ENCODE results near the gene SECISBP2L. TPM values are rescaled to one million over a fixed set of nuclear protein-coding genes. Genes with fewer than 3 reads are reported as not detected.

The SECISBP2L gene
- total and polyA plus RNA-seq, 5 donors from 2014 or later: 14.8 to 59.5 (median 21.6) TPM

- Mint-ChIP-seq H3K36me3 (no peaks in the 10 kb centered on the region), H3K9me3 (peaks cover 0 to 2% (median 0%) of the 10 kb centered on the region in 7 donors), H3K27ac (peak overlapping the region in 1 of 3 donors; percentile 97), H3K27me3 (peaks cover 12% of the 10 kb centered on the region), H3K4me1 (peaks cover 8 to 30% (median 21%) of the 10 kb centered on the region in 4 donors), H3K4me3 (peak overlapping the region; percentile 9 to 96 (median 59))
- ATAC-seq (ENCODE audit: low read depth in 2 of 2): no peak
- no peaks in the 10 kb centered on the region for H3K36me3 ChIP-seq (ENCODE audit: control insufficient read depth, insufficient read depth, low read length)
- H3K4me1 ChIP-seq (ENCODE audit: control insufficient read depth, insufficient read depth, low read length, poor library complexity, severe bottlenecking): peaks cover 32% of the 10 kb centered on the region
- no peak for DNase-seq
- no peaks in the 10 kb centered on the region for H3K27me3 ChIP-seq (ENCODE audit: control insufficient read depth, insufficient read depth, low read length)
- no peak overlapping the region for H3K27ac ChIP-seq (ENCODE audit: insufficient read depth, low read length, poor library complexity, severe bottlenecking)
- no peaks in the 10 kb centered on the region for H3K9me3 ChIP-seq (ENCODE audit: control insufficient read depth in 2 of 2, low read length in 2 of 2)
- peak overlapping the region; percentile 89 for H3K4me3 ChIP-seq (ENCODE audit: low read depth, low read length)
Observed at GRCh38 chr15:49047456-49047855, 1.2 kb upstream of the SECISBP2L start.

- Histone ChIP-seq H3K4me3 (ENCODE audit: low read depth, low read length) (peak overlapping the region; percentile 89), H3K27me3 (ENCODE audit: control insufficient read depth, insufficient read depth, low read length) (no peaks in the 10 kb centered on the region), H3K4me1 (ENCODE audit: control insufficient read depth, insufficient read depth, low read length, poor library complexity, severe bottlenecking) (peaks cover 38% of the 10 kb centered on the region), H3K27ac (ENCODE audit: insufficient read depth, low read length, poor library complexity, severe bottlenecking) (peak overlapping the region; percentile 56), H3K36me3 (ENCODE audit: control insufficient read depth, insufficient read depth, low read length) (no peaks in the 10 kb centered on the region), H3K9me3 (ENCODE audit: control insufficient read depth in 2 of 2, low read length in 2 of 2) (no peaks in the 10 kb centered on the region)
- peaks cover 12% of the 10 kb centered on the region for H3K27me3 Mint-ChIP-seq
- no peaks in the 10 kb centered on the region for H3K36me3 Mint-ChIP-seq
- no peak for ATAC-seq (ENCODE audit: low read depth in 2 of 2)
- peak overlapping the region; percentile 91 to 99 (median 96) for H3K4me3 Mint-ChIP-seq
- peak in 2 of 3 donors; percentile 11 to 48 for DNase-seq
- peaks cover 22 to 45% (median 35%) of the 10 kb centered on the region in 4 donors for H3K4me1 Mint-ChIP-seq
- peak overlapping the region; percentile 85 to 97 (median 95) for H3K27ac Mint-ChIP-seq
- H3K9me3 Mint-ChIP-seq: peaks cover 0 to 2% (median 0%) of the 10 kb centered on the region in 7 donors
Observed at GRCh38 chr15:49045751-49046219, 461 bp downstream of the SECISBP2L start.

DNA sequence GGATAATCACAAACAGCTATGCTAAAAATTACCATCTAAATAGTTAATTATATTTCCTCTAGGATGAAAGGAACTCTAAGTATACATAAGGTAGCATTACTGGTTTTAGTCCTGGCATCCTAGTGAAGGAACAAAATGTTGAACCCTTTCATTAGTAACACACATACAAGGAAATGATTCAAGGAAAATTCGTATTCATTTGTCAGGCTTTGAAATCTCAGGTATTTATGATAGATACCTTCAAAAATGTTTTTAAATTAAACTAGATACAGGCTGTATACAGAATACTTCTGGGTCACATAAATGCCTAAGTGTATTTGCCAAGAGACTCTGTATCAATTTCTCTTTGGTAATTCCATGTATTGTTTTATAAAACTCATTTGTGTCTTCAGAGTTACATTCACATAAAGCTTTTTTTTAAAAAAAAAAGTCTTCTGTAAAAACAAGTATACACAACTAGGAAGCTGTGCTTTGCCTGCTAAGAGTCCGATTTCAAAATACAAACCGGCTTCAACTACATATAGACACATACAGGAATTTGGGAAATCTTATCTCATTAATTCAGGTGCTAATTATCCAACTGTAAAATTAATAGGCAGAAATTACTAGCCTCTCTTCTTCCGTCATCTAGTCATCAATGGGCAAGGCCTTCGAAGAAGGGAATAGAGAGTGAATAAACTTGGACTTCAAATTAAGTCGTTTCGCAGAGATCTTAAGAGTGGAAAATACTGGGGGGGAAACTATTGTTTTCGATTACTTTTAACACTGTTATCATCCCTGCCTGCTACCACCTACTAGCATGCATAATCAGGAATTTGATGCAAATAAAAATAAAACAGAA, 1.3 kb downstream of the SECISBP2L start:
- H3K27ac Mint-ChIP-seq: peak overlapping the region in 2 of 3 donors; percentile 95 to 97
- peak overlapping the region; percentile 89 for H3K4me3 ChIP-seq (ENCODE audit: low read depth, low read length)
- H3K27me3 ChIP-seq (ENCODE audit: control insufficient read depth, insufficient read depth, low read length): no peaks in the 10 kb centered on the region
- H3K4me1 ChIP-seq (ENCODE audit: control insufficient read depth, insufficient read depth, low read length, poor library complexity, severe bottlenecking): peaks cover 38% of the 10 kb centered on the region
- DNase-seq (no peak), ATAC-seq (ENCODE audit: low read depth in 2 of 2) (no peak)
- H3K4me1 Mint-ChIP-seq: peaks cover 26 to 48% (median 38%) of the 10 kb centered on the region in 4 donors
- H3K9me3 Mint-ChIP-seq: peaks cover 0 to 2% (median 0%) of the 10 kb centered on the region in 7 donors
- H3K27ac ChIP-seq (ENCODE audit: insufficient read depth, low read length, poor library complexity, severe bottlenecking): no peak overlapping the region
- H3K4me3 Mint-ChIP-seq: peak overlapping the region; percentile 91 to 99 (median 96)
- no peaks in the 10 kb centered on the region for H3K9me3 ChIP-seq (ENCODE audit: control insufficient read depth in 2 of 2, low read length in 2 of 2)
- no peaks in the 10 kb centered on the region for H3K36me3 ChIP-seq (ENCODE audit: control insufficient read depth, insufficient read depth, low read length)
- peaks cover 12% of the 10 kb centered on the region for H3K27me3 Mint-ChIP-seq
- H3K36me3 Mint-ChIP-seq: peaks cover 3% of the 10 kb centered on the region

- Mint-ChIP-seq H3K4me3 (peak overlapping the region; percentile 91 to 99 (median 96)), H3K4me1 (peaks cover 29 to 57% (median 43%) of the 10 kb centered on the region in 4 donors), H3K27ac (peak overlapping the region in 1 of 3 donors; percentile 41), H3K27me3 (peaks cover 12% of the 10 kb centered on the region), H3K36me3 (peaks cover 4% of the 10 kb centered on the region), H3K9me3 (peaks cover 0 to 2% (median 0%) of the 10 kb centered on the region in 7 donors)
- DNase-seq: no peak
- H3K36me3 ChIP-seq (ENCODE audit: control insufficient read depth, insufficient read depth, low read length): no peaks in the 10 kb centered on the region
- H3K4me3 ChIP-seq (ENCODE audit: low read depth, low read length): peak overlapping the region; percentile 89
- no peak for ATAC-seq (ENCODE audit: low read depth in 2 of 2)
- H3K4me1 ChIP-seq (ENCODE audit: control insufficient read depth, insufficient read depth, low read length, poor library complexity, severe bottlenecking): peaks cover 38% of the 10 kb centered on the region
- no peaks in the 10 kb centered on the region for H3K27me3 ChIP-seq (ENCODE audit: control insufficient read depth, insufficient read depth, low read length)
- H3K9me3 ChIP-seq (ENCODE audit: control insufficient read depth in 2 of 2, low read length in 2 of 2): no peaks in the 10 kb centered on the region
- no peak overlapping the region for H3K27ac ChIP-seq (ENCODE audit: insufficient read depth, low read length, poor library complexity, severe bottlenecking)
Observed at GRCh38 chr15:49044002-49044401, 2.2 kb downstream of the SECISBP2L start.

GRCh38 chr15:49042165-49042564, 4.1 kb downstream of the SECISBP2L start:
- Mint-ChIP-seq H3K36me3 (peaks cover 4% of the 10 kb centered on the region), H3K27ac (no peak overlapping the region), H3K4me3 (peak overlapping the region in 3 of 4 donors; percentile 23 to 56 (median 45)), H3K4me1 (peaks cover 41 to 73% (median 55%) of the 10 kb centered on the region in 4 donors), H3K27me3 (peaks cover 12% of the 10 kb centered on the region), H3K9me3 (peaks cover 0 to 2% (median 0%) of the 10 kb centered on the region in 7 donors)
- H3K4me3 ChIP-seq (ENCODE audit: low read depth, low read length): peak overlapping the region; percentile 46
- DNase-seq (no peak), ATAC-seq (ENCODE audit: low read depth in 2 of 2) (no peak)
- no peaks in the 10 kb centered on the region for H3K27me3 ChIP-seq (ENCODE audit: control insufficient read depth, insufficient read depth, low read length)
- no peak overlapping the region for H3K27ac ChIP-seq (ENCODE audit: insufficient read depth, low read length, poor library complexity, severe bottlenecking)
- no peaks in the 10 kb centered on the region for H3K36me3 ChIP-seq (ENCODE audit: control insufficient read depth, insufficient read depth, low read length)
- no peaks in the 10 kb centered on the region for H3K9me3 ChIP-seq (ENCODE audit: control insufficient read depth in 2 of 2, low read length in 2 of 2)
- H3K4me1 ChIP-seq (ENCODE audit: control insufficient read depth, insufficient read depth, low read length, poor library complexity, severe bottlenecking): peaks cover 41% of the 10 kb centered on the region

DNA sequence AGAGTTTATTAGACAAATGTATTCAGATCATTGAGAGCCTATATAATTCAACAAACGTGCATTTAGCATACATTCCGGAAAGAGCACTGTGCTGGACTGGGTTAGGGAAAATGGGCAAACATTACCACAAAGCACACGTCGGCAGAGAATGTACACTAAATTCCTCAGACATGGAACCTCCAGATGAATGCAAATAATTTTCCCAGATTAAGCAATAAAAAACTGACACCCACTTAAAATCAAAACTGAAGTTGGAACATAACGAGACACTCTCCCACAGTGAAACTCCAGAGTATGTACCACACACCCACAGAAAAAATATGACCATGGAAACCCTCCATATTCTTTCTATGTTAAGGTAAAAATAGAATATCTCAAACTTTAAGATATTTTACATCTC, 4.8 kb downstream of the SECISBP2L start:
- Histone ChIP-seq H3K4me3 (ENCODE audit: low read depth, low read length) (no peak overlapping the region), H3K4me1 (ENCODE audit: control insufficient read depth, insufficient read depth, low read length, poor library complexity, severe bottlenecking) (peaks cover 41% of the 10 kb centered on the region), H3K27ac (ENCODE audit: insufficient read depth, low read length, poor library complexity, severe bottlenecking) (no peak overlapping the region), H3K9me3 (ENCODE audit: control insufficient read depth in 2 of 2, low read length in 2 of 2) (no peaks in the 10 kb centered on the region), H3K27me3 (ENCODE audit: control insufficient read depth, insufficient read depth, low read length) (no peaks in the 10 kb centered on the region), H3K36me3 (ENCODE audit: control insufficient read depth, insufficient read depth, low read length) (no peaks in the 10 kb centered on the region)
- DNase-seq (no peak), ATAC-seq (ENCODE audit: low read depth in 2 of 2) (no peak)
- Mint-ChIP-seq H3K27me3 (peaks cover 11% of the 10 kb centered on the region), H3K27ac (peak overlapping the region in 1 of 3 donors; percentile 20), H3K4me3 (peak overlapping the region; percentile 14 to 64 (median 38)), H3K9me3 (peaks cover 0 to 1% (median 0%) of the 10 kb centered on the region in 7 donors), H3K4me1 (peaks cover 41 to 72% (median 56%) of the 10 kb centered on the region in 4 donors), H3K36me3 (peaks cover 4% of the 10 kb centered on the region)

DNA sequence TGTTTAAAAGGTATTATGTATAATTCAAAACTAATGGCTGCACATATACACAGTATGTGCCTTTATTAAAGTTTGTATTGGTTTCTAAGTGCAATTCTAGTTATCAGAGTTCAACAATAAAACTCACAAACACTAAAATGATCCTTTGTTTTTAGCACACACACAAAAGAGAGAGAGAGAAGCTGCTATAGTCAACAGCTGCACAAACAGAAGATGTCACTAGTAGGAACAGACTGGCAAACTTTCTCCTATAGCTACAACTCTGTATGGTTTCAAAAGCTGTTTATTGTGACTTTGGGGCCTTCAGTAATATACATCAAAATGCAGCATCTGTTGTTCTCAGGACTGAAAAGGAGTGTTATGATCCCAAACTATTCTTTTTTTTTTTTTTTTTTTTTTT, 6.1 kb downstream of the SECISBP2L start:
- H3K36me3 Mint-ChIP-seq: peaks cover 9% of the 10 kb centered on the region
- Histone ChIP-seq H3K27ac (ENCODE audit: insufficient read depth, low read length, poor library complexity, severe bottlenecking) (no peak overlapping the region), H3K27me3 (ENCODE audit: control insufficient read depth, insufficient read depth, low read length) (no peaks in the 10 kb centered on the region), H3K9me3 (ENCODE audit: control insufficient read depth in 2 of 2, low read length in 2 of 2) (no peaks in the 10 kb centered on the region), H3K4me3 (ENCODE audit: low read depth, low read length) (no peak overlapping the region), H3K4me1 (ENCODE audit: control insufficient read depth, insufficient read depth, low read length, poor library complexity, severe bottlenecking) (peaks cover 31% of the 10 kb centered on the region), H3K36me3 (ENCODE audit: control insufficient read depth, insufficient read depth, low read length) (peaks cover 10% of the 10 kb centered on the region)
- no peak overlapping the region for H3K27ac Mint-ChIP-seq
- ATAC-seq (ENCODE audit: low read depth in 2 of 2) (no peak), DNase-seq (no peak)
- peak overlapping the region in 2 of 4 donors; percentile 17 to 21 for H3K4me3 Mint-ChIP-seq
- H3K27me3 Mint-ChIP-seq: peaks cover 1% of the 10 kb centered on the region
- no peaks in the 10 kb centered on the region for H3K9me3 Mint-ChIP-seq
- peaks cover 41 to 64% (median 53%) of the 10 kb centered on the region in 4 donors for H3K4me1 Mint-ChIP-seq

All from CD4-positive, CD25-positive, alpha-beta regulatory T cell (primary cell).